ENCODE data around the gene TMCO4. TPM values are rescaled to one million over a fixed set of nuclear protein-coding genes. Genes with fewer than 3 reads are reported as not detected.

The TMCO4 gene
- polyA plus RNA-seq, 1 experiment = 10.1 TPM

DNA sequence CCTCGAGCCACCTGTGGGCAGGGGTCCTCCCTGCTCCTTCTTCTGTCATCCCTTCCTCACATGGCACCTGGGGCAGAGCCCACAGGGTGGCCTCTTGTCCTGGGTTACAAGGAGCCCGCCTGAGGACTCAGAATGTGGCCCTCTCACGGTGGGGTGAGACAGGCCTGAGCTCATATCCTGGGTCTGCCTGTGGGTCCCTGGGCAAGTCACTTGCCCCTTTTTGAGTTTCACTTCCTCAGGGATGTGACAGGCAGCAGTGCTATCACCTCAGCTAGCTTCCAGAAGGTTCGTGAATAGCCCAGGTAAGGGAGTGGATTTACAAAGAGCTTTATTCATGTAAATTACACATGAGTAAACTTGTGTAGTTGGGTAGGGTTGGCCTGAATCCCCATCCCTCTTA lies 101.5 kb downstream of the TMCO4 start:
- POLR2A ChIA-PET = no interaction called here
- no peaks in the 10 kb centered on the region for H3K27me3 ChIP-seq (ENCODE audit: control insufficient read depth, insufficient read depth, low read length)
- H3K4me3 ChIP-seq (ENCODE audit: low read depth, low read length) = no peak overlapping the region
- TF ChIP-seq, protein P1, sequence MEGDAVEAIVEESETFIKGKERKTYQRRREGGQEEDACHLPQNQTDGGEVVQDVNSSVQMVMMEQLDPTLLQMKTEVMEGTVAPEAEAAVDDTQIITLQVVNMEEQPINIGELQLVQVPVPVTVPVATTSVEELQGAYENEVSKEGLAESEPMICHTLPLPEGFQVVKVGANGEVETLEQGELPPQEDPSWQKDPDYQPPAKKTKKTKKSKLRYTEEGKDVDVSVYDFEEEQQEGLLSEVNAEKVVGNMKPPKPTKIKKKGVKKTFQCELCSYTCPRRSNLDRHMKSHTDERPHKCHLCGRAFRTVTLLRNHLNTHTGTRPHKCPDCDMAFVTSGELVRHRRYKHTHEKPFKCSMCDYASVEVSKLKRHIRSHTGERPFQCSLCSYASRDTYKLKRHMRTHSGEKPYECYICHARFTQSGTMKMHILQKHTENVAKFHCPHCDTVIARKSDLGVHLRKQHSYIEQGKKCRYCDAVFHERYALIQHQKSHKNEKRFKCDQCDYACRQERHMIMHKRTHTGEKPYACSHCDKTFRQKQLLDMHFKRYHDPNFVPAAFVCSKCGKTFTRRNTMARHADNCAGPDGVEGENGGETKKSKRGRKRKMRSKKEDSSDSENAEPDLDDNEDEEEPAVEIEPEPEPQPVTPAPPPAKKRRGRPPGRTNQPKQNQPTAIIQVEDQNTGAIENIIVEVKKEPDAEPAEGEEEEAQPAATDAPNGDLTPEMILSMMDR (IDR thresholded peaks at IDR 0.05; ENCODE audit: low read depth, low read length) = no peak
- CTCF ChIA-PET = interaction anchor here (1.2 kb wide), 1 partner anchor 36 kb away, joined by 4 read pairs; no protein-coding TSS in a partner anchor
- no peaks in the 10 kb centered on the region for H3K9me3 ChIP-seq (ENCODE audit: control insufficient read depth, insufficient read depth, low read length)
- DNase-seq (ENCODE audit: low read depth, low spot score) = no peak
- no peak overlapping the region for H3K27ac ChIP-seq (ENCODE audit: low read depth, low read length)

DNA sequence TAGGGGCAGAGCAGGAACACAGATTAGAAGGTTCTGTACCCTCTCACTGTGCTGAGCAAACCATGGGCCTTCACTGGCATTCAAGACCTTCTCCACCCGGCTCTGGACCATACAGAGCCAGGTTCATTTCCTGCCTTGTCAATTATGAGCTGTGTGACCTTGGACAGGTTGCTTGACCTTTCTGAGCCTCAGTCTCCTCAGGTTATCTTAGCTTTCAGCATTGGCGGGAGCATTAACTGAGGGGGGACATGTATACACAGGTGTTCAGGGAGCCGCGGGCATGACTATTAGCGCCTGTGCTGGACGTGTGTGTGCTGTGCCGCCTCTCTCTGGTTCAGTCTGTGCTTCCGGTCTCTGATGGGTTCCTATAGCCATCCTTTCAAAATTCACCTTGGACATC lies 102.9 kb downstream of the TMCO4 start:
- H3K9me3 ChIP-seq (ENCODE audit: control insufficient read depth, insufficient read depth, low read length) = no peaks in the 10 kb centered on the region
- CTCF ChIA-PET = no interaction called here
- DNase-seq (ENCODE audit: low read depth, low spot score) = no peak
- POLR2A ChIA-PET = no interaction called here
- no peak overlapping the region for H3K4me3 ChIP-seq (ENCODE audit: low read depth, low read length)
- no peak overlapping the region for H3K27ac ChIP-seq (ENCODE audit: low read depth, low read length)
- TF ChIP-seq, protein P1 (IDR thresholded peaks at IDR 0.05; ENCODE audit: low read depth, low read length) = no peak
- no peaks in the 10 kb centered on the region for H3K27me3 ChIP-seq (ENCODE audit: control insufficient read depth, insufficient read depth, low read length)

DNA sequence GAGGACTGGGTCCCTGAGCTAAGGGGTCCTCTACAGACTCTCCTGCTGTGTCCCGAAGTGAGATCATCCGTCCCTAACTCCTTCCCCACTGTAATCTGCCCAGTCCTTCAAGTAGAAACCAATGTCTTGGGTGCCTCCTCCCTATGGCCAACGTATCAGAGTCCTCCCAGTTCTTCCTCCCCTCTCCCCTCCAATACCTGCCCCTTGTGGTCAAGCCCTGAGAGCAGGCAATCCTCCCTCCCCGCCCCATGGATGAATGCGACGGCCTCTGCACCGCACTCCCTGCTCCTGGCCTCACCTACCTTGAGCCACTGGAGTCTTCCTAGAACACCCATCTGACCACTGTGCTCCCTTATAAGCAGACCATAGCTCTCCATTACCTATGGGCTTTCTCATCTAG lies 103.9 kb downstream of the TMCO4 start:
- ChIA-PET CTCF (interaction anchor here (4.3 kb wide), 1 partner anchor 8 kb away, joined by 25 read pairs; no protein-coding TSS in a partner anchor), POLR2A (no interaction called here)
- Histone ChIP-seq H3K27me3 (ENCODE audit: control insufficient read depth, insufficient read depth, low read length) (no peaks in the 10 kb centered on the region), H3K4me3 (ENCODE audit: low read depth, low read length) (no peak overlapping the region), H3K9me3 (ENCODE audit: control insufficient read depth, insufficient read depth, low read length) (no peaks in the 10 kb centered on the region), H3K27ac (ENCODE audit: low read depth, low read length) (no peak overlapping the region)
- DNase-seq (ENCODE audit: low read depth, low spot score) = no peak
- TF ChIP-seq, protein P1 (IDR thresholded peaks at IDR 0.05; ENCODE audit: low read depth, low read length) = no peak

GRCh38 chr1:19694298-19694697 lies 105.4 kb downstream of the TMCO4 start:
- Histone ChIP-seq H3K4me3 (ENCODE audit: low read depth, low read length) (no peak overlapping the region), H3K9me3 (ENCODE audit: control insufficient read depth, insufficient read depth, low read length) (peaks cover 8% of the 10 kb centered on the region), H3K27ac (ENCODE audit: low read depth, low read length) (no peak overlapping the region), H3K27me3 (ENCODE audit: control insufficient read depth, insufficient read depth, low read length) (no peaks in the 10 kb centered on the region)
- ChIA-PET POLR2A (no interaction called here), CTCF (interaction anchor here (4.3 kb wide), 1 partner anchor 10 kb away, joined by 25 read pairs; no protein-coding TSS in a partner anchor)
- TF ChIP-seq, protein P1 (IDR thresholded peaks at IDR 0.05; ENCODE audit: low read depth, low read length) = no peak
- no peak for DNase-seq (ENCODE audit: low read depth, low spot score)

DNA sequence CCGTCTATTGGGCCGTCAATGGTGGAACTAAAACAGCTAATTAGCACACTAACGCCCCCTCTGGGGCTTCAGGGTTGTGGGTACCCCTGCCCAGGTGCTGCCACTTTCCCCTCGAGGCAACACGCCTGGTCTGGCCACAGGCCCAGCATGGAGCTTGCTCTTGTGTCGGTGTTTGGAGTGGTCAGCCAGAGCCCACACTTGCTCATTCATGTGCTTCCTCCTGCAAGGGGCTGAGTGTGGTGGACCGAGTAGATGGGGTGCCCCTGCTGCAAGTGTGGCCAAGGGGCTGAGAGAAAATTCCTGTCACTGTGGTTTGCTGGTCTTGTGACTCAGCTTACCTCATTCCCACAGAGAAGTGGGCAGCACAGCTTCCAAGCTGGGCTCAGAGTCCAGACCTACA lies 109.4 kb downstream of the TMCO4 start:
- ChIA-PET POLR2A (no interaction called here), CTCF (interaction anchor here (1.8 to 4.2 kb wide), 2 partner anchors 14 to 25 kb away, joined by 6 to 20 read pairs; no protein-coding TSS in a partner anchor)
- Histone ChIP-seq H3K9me3 (ENCODE audit: control insufficient read depth, insufficient read depth, low read length) (peaks cover 8% of the 10 kb centered on the region), H3K27ac (ENCODE audit: low read depth, low read length) (no peak overlapping the region), H3K27me3 (ENCODE audit: control insufficient read depth, insufficient read depth, low read length) (no peaks in the 10 kb centered on the region), H3K4me3 (ENCODE audit: low read depth, low read length) (no peak overlapping the region)
- no peak for DNase-seq (ENCODE audit: low read depth, low spot score)
- TF ChIP-seq, protein P1 (IDR thresholded peaks at IDR 0.05; ENCODE audit: low read depth, low read length) = no peak
